GM19467 (cell line): ENCODE data around the gene UCP2.
A peak's percentile ranks its signal among the peaks of the same experiment; 100 is the strongest.
"Not testable (repeated sequence)": the region's sequence is repeated elsewhere in the genome, so short reads cannot be mapped to it uniquely, and the experiment has no call there.

ENCODE experiments used
- ATAC-seq: cut with Tn5 transposase; IDR thresholded peaks from one replicate; pipeline ENCODE4 v1.9.1; 2021; ENCODE audit warnings: mild to moderate bottlenecking, moderate library complexity; ENCODE audit not compliant: unreplicated experiment

UCP2 gene

GRCh38 chr11:73996161-73996747, 13.6 kb upstream of the UCP2 start:
- no peak for ATAC-seq

DNA sequence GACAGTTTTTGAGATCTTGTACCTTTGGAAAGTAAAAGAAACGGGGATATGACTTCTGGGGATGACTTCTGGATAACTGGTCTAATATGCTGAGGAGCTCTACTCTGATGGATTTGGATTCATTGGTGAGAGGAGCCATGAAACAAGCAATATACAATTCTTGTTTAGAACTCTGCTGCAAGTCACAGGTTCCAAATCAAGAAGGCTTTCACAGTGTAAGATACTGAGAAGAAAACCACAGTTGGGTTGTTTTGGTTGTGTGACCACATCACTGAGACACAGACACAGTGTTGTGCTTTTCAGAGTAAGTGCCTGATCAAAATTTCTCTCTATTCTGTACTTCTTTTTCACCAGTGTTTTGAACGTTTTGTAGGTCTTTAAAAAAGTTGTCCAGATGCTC, 13.1 kb upstream of the UCP2 start:
- no peak for ATAC-seq

DNA sequence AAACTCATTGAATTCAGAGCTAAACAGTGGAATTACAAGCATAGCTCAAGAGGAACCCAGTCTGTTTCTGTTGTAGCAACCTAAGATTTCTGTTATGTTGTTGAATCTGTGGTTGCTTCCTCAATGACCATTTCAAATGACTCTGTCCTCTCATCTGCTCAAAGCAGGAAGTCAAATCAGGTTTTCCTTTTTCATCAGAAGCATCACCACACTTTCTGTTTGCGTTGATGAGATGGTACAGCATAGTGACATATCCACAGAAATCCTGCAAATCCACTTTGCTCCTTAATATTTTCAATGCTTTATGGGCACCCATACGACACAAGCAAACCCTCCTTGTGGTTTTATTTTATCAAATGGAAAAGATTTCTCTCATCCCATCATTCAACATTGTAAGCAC, 12.6 kb upstream of the UCP2 start:
- no peak for ATAC-seq

DNA sequence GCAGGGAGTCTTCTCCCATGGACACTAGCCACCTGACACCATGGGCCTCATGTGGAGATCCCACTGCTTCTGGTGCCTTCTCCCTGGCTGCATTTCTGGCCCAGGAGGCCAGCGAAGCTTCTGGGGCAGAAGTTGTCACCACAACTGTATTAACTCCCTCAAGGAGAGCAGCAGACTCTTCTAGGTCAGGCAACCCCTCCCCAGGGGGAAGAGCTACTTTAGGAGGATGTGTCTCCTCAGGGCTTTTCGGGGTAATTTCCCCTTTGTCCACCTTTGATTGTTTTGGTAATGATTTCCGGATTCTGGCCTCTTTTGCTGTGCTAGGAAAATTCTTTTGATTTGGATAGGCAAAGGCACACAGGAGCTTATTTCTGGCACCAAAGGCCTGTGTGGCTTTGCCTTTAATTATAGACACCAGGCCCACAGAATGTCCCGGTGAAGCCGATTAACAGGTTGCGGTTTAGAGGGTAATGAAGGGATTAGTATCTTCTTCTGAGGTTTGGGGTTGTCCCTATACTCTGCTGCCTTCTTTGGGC, 8.9 kb upstream of the UCP2 start:
- ATAC-seq: no peak

DNA sequence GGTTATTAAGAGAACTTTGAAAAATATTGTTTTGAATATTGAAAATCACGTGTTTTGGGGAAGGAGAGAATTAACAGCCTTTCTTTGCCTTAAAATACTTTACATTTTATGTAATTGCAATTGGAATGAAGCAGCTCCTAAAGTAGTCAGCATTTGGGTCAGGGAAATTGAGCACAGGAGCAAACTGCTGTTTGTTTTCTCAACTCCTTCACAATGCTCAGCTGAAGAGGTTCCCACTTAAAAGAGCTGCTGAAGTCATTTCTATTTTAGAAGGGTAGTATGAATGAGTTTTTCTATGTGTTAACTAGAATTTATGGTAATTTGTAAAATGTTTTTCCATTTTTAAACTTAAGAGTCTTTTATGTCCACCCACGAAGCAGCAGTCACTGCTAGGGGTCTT, 8.1 kb upstream of the UCP2 start:
- ATAC-seq: no peak

DNA sequence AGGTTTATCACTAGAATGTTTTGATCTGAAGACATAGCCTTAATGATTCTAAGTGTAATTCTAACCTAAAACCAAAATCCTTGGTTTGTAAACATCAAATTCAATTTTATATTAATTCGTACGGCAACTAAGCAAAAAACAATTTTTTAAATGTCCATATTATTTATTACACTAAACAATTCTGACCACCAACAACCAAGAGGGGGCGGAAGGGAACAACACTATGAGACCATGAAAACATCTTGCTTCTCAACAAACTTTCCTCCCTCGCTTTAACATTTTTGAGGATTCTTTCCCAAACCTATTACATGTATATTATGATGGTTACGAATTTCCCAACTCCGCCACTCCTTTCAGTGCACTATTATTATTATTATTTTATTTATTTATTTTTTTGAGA, 6.5 kb upstream of the UCP2 start:
- no peak for ATAC-seq

GRCh38 chr11:73988227-73988626, 5.6 kb upstream of the UCP2 start:
- ATAC-seq: no peak

- not testable (repeated sequence) for ATAC-seq
These were observed 3.0 kb upstream of the UCP2 start for GRCh38 chr11:73985661-73986060.

DNA sequence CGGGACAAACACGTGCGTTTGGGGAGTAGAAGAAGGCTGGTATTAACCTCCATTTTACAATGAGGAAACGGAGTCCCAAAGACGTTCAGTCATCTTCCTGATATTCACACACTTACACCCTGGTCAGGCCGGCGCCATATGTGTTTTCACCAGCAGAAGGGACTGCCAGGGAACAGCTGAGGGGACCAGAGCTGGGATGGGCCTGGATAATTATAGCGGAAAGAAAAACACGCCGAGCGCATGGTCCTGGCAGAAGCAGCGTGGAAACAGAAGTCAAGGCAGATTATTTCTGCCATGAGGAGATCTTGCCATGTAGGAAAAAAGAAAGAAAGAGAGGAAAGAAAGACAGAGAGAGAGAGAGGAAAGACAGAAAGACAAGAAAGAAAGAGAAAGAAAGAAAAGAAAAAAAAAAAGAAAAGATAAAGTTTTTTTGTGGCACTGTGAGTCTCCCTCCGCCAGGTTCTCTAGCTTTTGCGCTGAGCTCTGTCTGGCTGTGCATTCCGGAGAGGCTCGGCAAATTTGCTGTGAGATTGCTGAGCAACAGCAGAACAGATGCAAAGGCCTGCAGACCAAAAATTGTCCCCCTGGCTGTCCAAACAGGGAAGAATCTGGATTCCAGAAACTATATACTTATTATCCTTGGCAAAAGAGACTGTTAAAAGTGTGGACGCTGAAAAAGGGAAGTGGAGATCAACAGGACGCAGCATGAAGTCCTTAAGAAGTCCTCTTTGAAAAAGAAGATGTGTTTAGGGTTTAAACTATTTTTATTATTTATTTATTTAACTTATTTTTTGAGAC, 1.3 kb upstream of the UCP2 start:
- ATAC-seq: no peak

DNA sequence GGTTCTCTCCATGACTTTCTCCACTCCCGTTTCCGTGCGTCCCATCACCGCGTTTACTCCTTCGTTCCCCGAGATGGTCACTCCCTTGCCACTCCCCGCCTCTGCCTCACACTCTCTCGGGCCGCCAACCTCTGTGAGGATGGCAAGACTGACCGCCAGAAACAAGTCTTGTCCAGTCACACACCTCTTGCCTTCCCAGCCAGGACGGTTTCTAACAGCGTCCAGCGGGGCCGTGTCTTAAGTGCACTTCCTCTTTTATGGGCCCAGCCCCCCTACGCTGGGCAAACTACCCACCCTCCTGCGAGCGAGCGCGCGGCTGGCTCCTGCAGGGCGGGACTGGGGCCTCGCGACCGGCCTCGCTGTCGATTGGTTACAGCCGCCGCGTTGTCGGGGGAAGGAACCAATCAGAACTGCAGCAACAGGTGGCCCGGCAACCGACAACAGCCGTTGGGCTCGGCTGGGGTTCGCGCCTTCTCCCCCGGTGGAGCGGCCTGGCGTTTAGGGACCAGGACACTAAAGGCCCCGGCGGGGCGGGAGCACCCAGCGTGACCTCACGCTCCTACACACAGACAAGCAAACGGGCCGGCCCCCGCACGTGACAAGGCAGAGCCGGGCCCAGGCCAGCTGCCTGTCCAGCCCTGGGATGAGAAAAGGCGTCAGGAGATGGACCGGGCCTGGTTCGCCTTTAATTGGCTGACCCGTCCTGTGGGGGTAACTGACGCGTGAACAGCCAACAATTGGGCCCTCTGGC, 522 bp upstream of the UCP2 start:
- ATAC-seq: peak; percentile 68

- ATAC-seq: no peak
These were observed 1.4 kb downstream of the UCP2 start for GRCh38 chr11:73981051-73981805.

GRCh38 chr11:73980001-73980961, 2.4 kb downstream of the UCP2 start:
- ATAC-seq: peak; percentile 46

DNA sequence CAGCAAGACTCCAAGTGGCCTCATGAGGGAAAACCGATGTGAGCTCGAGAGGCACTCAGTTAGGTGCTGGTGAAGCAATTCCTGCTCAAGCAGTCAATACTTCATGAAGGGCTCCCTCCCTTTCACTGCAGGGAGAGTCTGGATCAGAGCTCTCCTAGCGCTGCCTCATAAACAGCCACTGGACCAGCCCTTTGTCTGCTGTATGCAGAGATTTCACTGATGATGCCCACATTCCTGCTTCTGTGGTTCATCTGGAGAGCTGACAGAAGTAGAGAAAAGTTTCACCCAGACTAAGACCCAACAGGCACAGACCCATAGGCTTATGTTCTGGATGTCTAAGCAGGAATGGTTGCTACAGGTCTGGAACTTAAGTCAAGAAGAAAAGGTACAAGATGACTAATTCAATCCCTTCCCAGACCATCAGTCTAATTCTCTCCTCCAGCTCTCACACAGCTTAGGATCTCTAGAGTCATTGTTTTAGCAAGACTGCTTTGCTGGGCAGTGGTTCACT, 4.0 kb downstream of the UCP2 start:
- ATAC-seq: no peak

GRCh38 chr11:73977856-73978519, 4.7 kb downstream of the UCP2 start:
- ATAC-seq: no peak

DNA sequence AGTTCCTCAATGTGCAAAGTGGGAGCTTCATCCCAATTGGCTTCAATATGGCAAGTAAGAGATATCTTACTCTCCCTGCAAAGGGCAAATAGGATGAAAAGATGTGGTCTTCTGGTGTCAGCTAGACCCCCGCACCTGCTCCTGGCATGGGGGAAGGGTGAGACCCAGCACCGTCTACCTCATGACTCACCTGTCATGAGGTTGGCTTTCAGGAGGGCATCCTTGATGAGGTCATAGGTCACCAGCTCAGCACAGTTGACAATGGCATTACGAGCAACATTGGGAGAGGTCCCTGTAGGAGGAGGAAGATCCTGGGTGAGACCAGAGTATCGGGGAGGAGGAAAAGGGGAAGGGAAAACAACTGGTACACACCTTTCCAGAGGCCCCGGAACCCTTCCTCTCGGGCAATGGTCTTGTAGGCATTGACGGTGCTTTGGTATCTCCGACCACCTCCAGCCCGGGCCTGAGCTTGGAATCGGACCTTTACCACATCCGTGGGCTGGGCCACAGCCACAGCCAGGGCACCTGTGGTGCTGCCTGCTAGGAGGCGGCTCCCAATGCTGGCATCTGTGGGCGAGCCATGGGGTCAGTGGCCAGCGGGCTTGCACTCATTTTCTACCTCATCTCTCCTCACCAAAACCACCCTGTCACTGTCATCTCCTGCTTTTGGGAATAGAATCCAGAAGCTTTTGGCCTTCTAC, 6.0 kb downstream of the UCP2 start:
- no peak for ATAC-seq

DNA sequence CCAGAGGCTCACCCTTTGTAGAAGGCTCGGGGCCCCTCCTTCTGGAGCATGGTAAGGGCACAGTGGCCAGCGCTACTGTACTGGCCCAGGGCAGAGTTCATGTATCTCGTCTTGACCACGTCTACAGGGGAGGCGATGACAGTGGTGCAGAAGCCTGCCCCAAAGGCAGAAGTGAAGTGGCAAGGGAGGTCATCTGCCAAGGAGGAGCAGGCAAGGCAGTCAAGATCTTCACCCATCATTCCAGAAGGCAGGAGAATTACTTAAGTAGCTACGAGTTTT, 7.2 kb downstream of the UCP2 start:
- ATAC-seq: no peak

DNA sequence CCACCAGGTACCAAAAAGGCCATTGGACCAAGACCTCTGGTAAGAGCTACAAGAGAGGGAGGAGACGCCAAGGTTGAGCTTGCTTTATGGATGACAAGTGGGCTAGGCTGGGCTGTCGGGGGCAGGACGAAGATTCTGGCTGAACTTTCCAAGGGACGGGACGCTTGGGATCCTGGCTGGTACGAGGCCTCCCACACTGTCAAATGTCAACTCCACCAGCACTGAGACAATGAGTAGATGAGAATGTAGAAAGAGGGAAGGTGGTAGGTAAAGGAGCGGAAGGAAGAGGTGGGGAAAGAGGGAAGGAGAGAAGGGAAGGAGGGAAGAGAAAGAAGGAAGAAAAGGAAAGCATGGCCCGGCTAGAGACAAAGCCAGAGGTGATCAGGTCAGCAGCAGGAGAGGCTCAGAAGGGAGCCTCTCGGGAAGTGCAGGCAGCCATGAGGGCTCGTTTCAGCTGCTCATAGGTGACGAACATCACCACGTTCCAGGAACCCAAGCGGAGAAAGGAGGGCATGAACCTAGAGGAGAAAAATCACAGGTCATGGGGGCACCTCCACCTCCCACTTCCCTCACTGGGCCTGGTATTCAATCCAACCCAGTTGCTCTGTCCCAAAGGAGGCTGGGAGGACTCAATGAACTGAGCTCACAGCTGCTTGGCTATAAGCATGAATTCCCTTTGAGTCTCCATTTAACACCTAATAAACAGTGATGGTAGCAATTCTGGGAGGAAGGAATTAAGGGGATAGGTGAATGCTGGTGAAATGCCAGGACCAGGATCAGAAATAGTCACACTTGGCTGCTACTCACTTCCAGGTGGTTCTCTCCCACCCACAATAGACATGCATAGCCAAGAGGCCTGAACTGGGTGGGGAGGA, 7.8 kb downstream of the UCP2 start:
- no peak for ATAC-seq
